H1 (cell line): Measurements from ENCODE around the gene ACOT12. TPM values are rescaled to one million over a fixed set of nuclear protein-coding genes. Genes with fewer than 3 reads are reported as not detected.

Experiments
- CEBPB ChIP-seq: IDR thresholded peaks from 2 replicates; pipeline ENCODE4 v1.6.1; 2012; ENCODE audit warnings: low read depth, low read length
- KDM4A ChIP-seq: IDR thresholded peaks from one replicate; pipeline ENCODE4 v1.7.1; 2012; ENCODE audit warnings: low read depth, mild to moderate bottlenecking, moderate library complexity, low read length, inconsistent platforms; ENCODE audit not compliant: severe bottlenecking
- SAP30 ChIP-seq: fragments of 300-600 bp; sonication (generic); IDR thresholded peaks from 2 replicates; pipeline ENCODE4 v1.7.1; 2012; ENCODE audit warnings: low read length, moderate library complexity, mild to moderate bottlenecking, inconsistent platforms; ENCODE audit not compliant: insufficient read depth, insufficient replicate concordance
- polyA plus RNA-seq, 7 experiments: library from polyadenylated mRNA; depleted of rRNA in 3 of 7; stranded (reverse) in 5 of 7; unstranded in 2 of 7; fragments of >200 nt in 5 of 7; fragments of 200-250 nt in 2 of 7; gene quantifications; 1 replicate in 5 of 7; 2 replicates in 1 of 7; 4 replicates in 1 of 7; pipeline versions ENCODE4 v1.2.1 to v1.2.3, GENCODE V29; 2011 to 2013; ENCODE audit warnings: missing spikeins in 2 of 7, mixed read lengths in 2 of 7
- total RNA-seq: library from RNA; stranded (reverse); fragmentation: NEBNext Ultra II Directional; extraction: Animal tissue kit (Norgen Biotek cat#: 25700); gene quantifications from 2 replicates; pipeline ENCODE4 v1.2.1, GENCODE V29; 2021

Gene ACOT12
- total and polyA plus RNA-seq, 2 of the 8 experiments (the other 6 are each of a cell fraction or from before 2014, with no cell fraction given): 0.29 TPM; not detected in 1

- TF ChIP-seq SAP30 (no peak), CEBPB (peak; percentile 67), KDM4A (peak; percentile 92)
Observed at GRCh38 chr5:81393783-81394718, at the start of gene ACOT12 (continued).
